ENCODE data around the gene TADA3.

The TADA3 gene

GRCh38 chr3:9831253-9831652, 39.0 kb upstream of the TADA3 start:
- H3K4me3 ChIP-seq (ENCODE audit: low read depth, low read length): no peak overlapping the region
- TF ChIP-seq, protein P1, sequence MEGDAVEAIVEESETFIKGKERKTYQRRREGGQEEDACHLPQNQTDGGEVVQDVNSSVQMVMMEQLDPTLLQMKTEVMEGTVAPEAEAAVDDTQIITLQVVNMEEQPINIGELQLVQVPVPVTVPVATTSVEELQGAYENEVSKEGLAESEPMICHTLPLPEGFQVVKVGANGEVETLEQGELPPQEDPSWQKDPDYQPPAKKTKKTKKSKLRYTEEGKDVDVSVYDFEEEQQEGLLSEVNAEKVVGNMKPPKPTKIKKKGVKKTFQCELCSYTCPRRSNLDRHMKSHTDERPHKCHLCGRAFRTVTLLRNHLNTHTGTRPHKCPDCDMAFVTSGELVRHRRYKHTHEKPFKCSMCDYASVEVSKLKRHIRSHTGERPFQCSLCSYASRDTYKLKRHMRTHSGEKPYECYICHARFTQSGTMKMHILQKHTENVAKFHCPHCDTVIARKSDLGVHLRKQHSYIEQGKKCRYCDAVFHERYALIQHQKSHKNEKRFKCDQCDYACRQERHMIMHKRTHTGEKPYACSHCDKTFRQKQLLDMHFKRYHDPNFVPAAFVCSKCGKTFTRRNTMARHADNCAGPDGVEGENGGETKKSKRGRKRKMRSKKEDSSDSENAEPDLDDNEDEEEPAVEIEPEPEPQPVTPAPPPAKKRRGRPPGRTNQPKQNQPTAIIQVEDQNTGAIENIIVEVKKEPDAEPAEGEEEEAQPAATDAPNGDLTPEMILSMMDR (IDR thresholded peaks at IDR 0.05; ENCODE audit: borderline replicate concordance, insufficient read depth, low read depth, low read length): no peak

- H3K4me3 ChIP-seq (ENCODE audit: low read depth, low read length): no peak overlapping the region
- TF ChIP-seq, protein P1 (IDR thresholded peaks at IDR 0.05; ENCODE audit: borderline replicate concordance, insufficient read depth, low read depth, low read length): no peak
Measured at GRCh38 chr3:9828801-9829755, 36.8 kb upstream of the TADA3 start.

DNA sequence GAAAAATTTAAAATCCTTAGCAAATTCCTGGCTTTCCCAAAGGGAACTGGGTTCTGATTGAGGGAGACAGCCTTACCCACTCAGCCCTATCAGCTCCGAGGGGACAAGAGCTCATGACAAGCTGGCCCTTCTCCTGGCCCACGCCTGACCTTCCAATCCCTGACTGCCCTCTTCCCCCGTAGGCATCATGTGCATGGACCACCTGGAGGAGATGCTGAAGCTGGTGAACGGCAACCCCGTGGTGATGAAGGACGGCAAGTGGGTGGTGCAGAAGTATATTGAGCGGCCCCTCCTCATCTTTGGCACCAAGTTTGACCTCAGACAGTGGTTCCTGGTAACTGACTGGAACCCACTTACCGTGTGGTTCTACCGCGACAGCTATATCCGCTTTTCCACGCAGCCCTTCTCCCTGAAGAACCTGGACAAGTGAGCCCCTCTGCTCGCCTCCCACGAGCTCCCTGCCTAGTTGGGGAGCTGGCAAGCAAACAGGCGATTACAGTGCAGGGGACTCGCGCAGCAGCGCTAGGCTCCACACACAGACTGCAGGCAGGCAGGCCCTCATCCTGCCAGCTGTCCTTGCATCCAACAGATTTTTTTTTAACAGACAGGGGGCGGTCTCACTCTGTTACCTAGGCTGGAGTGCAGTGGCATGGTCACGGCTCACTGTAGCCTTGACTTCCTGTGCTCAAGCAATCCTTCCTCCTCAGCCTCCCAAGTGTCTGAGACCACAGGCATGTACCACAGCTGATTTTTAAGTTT, 34.7 kb upstream of the TADA3 start:
- H3K4me3 ChIP-seq (ENCODE audit: low read depth, low read length): no peak overlapping the region
- TF ChIP-seq, protein P1 (IDR thresholded peaks at IDR 0.05; ENCODE audit: borderline replicate concordance, insufficient read depth, low read depth, low read length): peak; percentile 32

DNA sequence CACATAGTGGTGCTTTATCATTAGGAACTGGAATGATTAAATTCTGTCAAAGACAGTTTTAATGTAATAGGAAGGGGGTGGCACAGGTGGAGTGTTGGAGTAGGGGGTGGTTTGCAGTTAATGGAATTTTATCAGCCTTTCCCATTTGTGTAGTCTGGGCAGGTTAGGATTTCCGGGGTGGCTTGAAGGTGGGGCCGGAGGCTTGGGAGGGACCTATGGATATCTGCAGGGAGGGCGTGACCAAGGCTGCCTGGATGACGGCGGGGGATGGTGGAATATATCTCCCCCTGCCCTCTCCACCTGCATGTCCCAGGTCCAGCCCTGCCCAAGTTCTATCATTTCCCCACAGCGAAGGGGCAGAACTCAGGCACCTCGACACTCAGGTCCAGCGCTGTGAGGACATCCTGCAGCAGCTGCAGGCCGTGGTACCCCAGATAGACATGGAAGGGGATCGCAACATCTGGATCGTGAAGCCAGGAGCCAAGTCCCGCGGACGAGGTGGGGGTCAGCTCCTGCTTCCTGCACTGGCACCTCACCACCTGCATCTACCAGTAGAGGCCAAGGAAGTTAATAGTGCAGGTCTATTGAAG, 33.3 kb upstream of the TADA3 start:
- H3K4me3 ChIP-seq (ENCODE audit: low read depth, low read length): no peak overlapping the region
- TF ChIP-seq, protein P1 (IDR thresholded peaks at IDR 0.05; ENCODE audit: borderline replicate concordance, insufficient read depth, low read depth, low read length): no peak

DNA sequence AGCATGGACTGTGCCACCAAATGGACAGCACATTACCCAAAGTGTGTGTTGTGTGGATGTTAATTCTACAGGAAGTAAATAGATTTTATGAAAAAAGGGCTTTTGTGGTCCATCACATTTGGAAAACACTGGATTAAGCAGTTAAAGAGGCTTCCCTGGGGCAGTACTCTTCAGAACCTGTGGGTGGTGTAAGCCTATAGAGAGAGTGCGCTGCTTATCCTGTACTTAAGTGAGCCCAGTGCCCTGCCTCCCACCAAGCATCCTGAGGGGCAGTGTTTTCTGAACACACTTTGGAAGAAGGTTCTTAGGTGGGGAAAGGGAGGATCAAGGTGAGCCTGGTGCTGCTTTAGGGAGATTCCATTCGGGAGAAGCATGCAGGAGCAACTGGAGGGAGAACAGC, 28.7 kb upstream of the TADA3 start:
- TF ChIP-seq, protein P1 (IDR thresholded peaks at IDR 0.05; ENCODE audit: borderline replicate concordance, insufficient read depth, low read depth, low read length): 0 out of 2 replicates have a peak, but pooled peaks have one; percentile 10
- H3K4me3 ChIP-seq (ENCODE audit: low read depth, low read length): no peak overlapping the region

- TF ChIP-seq, protein P1 (IDR thresholded peaks at IDR 0.05; ENCODE audit: borderline replicate concordance, insufficient read depth, low read depth, low read length): no peak
- no peak overlapping the region for H3K4me3 ChIP-seq (ENCODE audit: low read depth, low read length)
Measured at GRCh38 chr3:9820543-9820942, 28.3 kb upstream of the TADA3 start.

Data from GM12875 (cell line).